Stimulated activated CD4-positive, alpha-beta T cell treated with anti-CD3 and anti-CD28 coated beads, Interleukin-1b, Interleukin-23, amount 100 ng/mL, for 4 hours (primary cell): ENCODE data around the gene CDH8.

Experiments
- DNase-seq, 2 donors: peaks; one replicate each; pipeline ENCODE4 v3.0.0-alpha.2; 2020; ENCODE audit warnings: low read depth in 2 of 2

CDH8 gene, protein sequence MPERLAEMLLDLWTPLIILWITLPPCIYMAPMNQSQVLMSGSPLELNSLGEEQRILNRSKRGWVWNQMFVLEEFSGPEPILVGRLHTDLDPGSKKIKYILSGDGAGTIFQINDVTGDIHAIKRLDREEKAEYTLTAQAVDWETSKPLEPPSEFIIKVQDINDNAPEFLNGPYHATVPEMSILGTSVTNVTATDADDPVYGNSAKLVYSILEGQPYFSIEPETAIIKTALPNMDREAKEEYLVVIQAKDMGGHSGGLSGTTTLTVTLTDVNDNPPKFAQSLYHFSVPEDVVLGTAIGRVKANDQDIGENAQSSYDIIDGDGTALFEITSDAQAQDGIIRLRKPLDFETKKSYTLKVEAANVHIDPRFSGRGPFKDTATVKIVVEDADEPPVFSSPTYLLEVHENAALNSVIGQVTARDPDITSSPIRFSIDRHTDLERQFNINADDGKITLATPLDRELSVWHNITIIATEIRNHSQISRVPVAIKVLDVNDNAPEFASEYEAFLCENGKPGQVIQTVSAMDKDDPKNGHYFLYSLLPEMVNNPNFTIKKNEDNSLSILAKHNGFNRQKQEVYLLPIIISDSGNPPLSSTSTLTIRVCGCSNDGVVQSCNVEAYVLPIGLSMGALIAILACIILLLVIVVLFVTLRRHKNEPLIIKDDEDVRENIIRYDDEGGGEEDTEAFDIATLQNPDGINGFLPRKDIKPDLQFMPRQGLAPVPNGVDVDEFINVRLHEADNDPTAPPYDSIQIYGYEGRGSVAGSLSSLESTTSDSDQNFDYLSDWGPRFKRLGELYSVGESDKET

DNA sequence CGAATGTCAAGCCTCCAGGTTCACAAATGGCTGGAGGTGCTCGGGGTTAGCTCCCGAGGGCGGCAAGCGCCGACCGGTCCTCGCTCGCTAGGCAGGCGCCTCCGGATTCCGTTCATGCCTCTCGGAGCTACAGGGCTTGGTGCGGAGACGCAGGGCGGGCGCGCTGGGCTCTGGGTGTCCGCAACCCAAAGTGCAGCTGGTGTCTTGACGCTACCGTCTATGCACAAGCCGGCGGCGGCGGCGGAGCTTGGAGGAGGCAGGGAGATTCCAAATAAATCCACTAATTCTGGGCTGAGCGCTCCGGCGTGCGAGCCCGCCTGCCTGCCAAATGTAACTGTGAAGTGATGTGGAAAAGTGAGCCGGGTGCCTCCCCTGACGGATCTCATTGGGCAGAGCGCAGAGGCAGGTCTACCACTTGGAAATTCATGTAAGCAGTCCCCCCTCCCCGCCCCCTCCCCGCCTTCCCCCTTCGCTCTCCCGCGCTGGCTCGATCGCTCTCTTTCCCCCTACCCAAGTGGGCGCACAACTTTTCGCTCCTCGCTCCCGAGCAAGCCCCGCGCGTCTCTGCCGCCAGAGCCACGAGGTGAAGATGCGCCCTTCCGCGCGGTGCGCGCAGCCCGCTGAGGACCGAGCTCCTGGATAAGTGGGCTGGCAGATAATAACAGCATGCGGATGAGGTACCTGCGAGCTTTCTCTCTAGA, at the start of gene CDH8:
TSS of gene CDH8 (minus strand) at position 338 of the 701 bp plus-strand sequence. CDS start 15,035 bp downstream, outside the sequence.
- no peak for DNase-seq

DNA sequence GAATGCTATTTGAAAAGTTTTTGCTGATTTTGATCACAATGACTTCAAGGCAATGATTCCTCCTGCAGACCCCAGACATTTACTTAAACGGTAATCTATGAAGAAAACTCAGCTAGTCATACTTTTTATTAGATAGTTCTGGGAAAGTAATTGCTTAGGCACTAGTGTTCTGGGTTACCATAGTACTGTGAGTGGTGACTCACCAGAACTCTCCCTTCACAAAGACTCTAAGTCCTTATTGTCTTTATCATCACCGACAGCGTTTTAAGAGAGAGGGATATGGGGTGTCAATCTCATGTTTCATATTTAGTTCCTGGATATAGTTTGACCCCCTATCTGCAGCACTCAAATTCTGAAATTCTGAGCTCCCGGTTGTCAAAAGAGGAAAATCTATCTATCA, 43.0 kb upstream of the CDH8 start:
- DNase-seq = no peak

DNA sequence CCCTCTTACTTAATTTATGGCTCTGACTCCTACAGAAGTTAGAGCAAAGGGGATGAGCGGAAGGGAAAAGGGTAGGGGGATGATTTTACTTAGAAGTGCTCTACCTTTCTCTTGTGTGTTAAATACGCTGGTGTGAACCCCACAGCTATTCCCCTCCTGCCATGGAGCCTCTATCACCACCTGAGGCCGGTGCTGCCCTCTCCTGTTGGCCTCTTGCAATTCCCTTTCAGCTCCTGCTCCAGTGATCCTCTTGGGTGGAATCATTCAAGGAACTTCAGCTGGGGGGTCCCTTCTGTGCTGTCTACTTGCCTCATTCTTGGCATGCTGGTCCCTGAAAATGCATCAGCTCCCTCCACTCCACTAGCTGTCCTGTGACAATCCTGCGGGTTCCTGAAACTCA, 41.8 kb upstream of the CDH8 start:
- DNase-seq = no peak

DNA sequence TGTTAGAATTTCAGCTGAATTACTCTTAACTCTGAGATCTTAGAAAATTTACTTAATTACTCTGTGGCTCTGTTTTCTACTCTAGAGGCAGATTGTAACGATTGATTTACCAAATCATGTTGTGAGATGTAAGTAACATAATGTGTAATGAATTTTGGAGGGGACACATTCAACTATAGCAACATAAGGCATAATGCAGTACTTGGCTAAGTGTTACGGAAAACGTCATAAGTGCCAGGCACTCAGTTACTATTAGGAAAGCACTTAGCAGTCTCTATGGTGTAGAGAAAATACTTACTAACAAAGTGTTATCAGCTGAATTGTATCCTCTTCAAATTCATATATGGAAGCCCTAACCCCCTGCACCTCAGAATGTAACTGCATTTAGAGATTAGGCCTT, 40.6 kb upstream of the CDH8 start:
- no peak for DNase-seq

DNA sequence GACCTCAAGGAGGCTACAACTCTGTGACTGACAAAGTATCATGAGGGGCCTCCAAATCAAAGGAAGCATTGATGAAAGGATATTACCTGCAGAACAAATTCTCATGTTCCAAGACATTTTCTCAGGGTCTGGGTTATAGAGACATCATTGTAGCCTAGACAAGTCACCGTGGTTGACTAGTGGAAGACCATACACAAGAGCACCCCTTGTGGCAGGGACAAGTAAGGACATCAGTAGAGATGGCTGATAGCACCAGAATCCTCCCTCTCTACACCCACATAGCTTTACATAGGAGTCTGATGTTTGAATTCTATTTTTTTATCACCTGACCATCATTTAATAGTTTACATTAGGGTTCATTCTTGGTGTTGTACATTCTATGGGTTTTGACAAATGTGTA, 32.5 kb upstream of the CDH8 start:
- DNase-seq = no peak

DNA sequence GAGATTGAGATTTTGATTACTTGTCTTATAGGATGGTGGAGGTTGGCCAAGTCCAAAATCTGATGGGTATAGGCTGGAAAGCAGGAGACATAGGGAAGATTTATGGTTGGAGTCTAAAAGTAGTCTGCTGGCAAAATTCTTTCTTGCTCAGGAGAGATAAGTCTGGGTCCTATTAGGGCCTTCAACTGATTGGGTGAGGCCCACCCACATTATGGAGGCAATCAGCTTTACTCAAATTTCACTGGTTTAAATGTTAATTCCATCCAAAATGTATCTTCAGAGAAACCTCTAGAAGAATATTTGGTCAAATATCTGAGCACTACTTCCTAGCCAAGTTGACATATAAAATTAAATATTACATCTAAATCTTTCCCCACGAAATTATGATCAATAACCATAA, 31.7 kb upstream of the CDH8 start:
- DNase-seq = no peak

DNA sequence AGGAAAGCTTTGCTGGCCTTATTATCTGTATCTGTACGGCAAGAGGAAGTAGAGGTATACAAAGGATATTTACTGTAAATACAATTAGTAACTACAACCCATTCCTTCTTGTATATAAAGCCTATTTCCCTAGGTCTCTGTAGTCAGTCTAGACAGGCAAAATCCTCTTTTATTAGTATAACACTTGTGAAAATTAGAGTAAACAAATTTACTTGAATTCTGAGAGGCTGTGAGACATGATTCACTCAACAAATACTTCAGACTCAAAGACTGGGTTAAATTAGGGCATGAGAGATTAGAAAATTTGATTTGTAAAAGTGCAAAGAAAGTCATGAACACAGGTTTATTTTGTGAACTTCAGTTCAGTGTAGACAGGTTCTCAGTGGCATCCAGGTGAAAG, 30.9 kb upstream of the CDH8 start:
- no peak for DNase-seq

DNA sequence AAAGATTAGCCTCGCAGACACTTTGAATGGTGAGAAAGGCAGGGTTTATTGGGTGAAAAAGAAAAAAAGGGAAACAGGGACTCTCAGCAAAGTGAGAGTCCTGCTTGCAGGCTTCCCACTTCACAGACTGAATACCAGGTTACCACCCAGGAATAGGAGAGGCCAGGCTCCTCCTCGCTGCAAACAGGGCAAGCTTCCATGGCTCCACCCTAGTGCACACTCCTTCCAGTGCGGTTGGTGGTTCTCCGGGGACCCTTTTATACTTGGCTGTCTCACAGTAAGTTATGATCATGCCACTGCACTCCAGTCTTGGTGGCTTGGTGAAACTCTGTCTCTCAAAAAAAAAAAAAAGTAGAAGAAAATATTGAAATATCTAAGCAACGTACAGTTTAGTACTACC, 30.5 kb upstream of the CDH8 start:
- no peak for DNase-seq

DNA sequence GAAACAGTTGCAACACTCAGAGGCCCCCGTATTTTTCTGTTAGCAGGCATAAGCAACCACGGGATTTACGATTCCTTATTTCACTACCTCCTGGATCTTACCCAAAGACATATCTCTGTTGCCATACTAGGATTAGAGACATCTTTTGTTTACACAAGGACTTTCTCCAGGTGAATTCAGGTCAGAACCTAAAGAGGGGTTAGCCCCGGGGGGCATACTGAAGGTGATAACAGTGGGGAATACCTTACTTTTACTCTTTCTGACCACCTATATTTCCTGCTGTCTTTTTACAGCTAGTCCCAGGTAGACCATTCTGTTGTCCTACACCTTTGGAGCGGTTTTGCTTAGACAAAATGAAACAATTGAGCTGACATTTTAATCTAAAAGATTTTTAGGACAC, 27.9 kb upstream of the CDH8 start:
- DNase-seq = no peak

DNA sequence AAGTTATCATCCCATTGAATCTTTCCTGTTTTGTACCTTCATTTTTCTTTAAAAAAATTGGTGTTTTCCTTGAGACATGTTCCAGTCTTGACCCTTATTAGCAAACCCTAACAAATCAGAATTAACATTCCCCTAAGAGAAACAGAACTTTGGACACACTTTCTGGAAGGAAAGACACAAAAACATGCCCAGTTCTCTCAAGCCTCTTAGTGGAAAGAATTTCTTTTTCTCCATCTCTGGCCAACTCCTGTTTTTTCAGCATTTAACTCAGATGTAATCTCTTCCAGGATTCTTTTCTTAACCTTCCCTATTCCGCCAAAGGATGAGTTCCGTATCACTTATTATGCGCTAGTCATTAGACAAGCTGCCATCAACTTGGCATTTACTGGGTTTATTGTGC, 23.9 kb upstream of the CDH8 start:
- DNase-seq = no peak

DNA sequence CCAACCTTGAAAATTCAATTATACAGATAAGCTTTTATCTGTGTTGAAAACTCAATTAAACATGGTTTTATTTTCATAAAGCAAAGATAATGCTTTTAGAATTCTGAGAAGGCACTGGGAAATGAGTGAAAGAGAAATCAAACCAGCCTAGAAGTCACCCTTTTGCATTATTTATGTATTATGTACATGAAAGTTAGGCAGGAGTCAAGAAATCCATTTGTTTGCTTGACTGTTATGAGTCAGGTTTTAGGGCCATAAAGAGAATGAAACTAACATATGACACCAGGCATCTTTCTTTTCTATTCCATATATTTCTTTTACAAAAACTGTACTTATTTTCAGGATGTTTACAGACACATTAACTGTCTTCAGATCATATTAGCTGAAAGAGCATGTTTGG, 23.3 kb upstream of the CDH8 start:
- DNase-seq = no peak

DNA sequence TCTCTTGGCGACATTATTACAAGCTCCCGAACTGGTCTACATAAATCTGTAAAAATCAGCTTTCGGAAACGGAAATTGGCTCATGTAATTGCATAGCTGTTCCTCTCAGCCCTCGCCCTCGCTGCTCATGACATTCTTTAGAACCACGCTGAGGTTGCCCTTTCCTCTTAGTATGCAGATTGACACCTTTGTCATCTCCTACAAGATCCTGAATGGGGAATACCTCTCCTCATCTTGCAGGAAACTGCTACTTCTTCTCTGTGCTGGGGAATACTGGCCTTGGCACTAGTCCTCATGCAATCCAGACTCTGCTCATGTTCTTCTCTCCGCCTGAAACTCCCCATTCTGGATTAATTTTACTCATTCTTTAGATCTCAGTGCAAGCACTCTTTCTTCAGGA, 22.2 kb upstream of the CDH8 start:
- no peak for DNase-seq

DNA sequence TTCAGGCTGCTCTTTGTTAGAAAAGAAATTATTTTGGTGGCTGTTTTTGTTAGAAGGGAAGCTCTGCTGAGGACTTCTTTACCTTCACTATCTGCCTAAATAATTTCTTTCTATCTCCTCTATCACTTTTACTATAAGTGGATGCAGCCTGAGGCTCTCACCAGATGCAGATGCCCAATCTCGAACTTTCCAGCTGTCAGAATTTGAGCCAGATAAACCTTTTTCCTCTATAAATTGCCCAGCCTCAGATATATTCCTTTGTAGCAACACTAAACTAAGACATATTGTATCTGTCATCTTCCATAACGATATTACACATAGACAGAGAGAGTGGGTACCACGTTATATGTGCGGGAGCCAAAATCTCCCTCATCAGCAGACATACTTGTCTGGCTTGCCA, 15.7 kb upstream of the CDH8 start:
- no peak for DNase-seq

DNA sequence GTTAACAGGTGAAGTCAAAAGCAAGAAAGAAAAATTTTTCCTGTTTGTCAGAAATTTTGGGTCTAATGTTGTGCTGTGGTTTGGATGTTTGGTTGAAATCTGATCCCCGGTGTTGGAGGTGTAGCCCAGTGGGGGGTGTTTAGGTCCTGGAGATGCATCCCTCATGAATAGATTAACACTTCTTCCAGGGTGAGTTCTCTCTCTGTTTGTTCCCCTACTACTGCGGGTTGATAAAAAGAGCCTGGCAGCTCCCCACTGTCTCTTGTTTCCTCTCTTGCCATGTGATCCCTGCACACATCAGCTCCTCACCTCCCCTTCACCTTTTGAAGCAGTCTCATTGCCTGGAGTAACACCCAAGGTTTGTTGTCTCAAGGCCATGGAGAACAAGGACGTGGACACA, 14.6 kb upstream of the CDH8 start:
- no peak for DNase-seq

DNA sequence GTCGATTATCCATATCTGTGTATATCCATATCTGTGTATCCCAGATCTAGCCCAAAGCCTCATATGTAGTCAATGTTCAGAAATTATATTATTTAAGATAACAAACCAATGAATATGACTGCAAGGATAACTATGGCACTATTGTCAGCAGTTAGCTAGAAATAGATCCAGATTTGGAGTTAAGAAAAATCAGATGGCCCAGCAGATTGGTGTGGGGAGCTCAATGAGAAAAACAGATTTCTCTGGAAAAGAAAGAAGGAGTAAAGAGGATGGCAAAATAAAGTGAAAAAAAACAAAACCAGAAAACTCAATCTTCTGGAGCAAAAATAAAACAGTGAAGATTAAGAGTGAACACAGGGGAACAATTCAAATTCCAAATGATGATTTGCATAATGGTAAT, 10.6 kb upstream of the CDH8 start:
- DNase-seq = no peak

DNA sequence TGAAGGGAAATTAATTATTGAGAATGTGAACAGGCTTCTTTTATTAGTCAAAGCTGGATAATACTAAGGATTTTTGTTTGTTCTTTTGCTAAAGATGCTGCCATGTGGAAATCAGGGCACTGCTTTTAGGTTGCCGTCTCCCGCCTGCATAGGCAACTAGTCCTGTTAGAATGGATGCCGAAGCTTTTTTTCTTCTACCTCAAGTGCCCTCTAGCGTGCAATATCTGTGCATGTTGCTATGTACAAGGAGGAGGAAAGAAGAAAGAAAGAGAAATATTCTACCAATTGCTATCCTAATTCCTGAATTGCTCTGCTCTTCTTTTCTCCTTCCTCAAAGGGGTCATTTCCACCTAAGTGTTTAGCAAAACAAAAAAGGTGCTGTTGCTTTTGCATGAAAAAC, 5.2 kb upstream of the CDH8 start:
- no peak for DNase-seq

DNA sequence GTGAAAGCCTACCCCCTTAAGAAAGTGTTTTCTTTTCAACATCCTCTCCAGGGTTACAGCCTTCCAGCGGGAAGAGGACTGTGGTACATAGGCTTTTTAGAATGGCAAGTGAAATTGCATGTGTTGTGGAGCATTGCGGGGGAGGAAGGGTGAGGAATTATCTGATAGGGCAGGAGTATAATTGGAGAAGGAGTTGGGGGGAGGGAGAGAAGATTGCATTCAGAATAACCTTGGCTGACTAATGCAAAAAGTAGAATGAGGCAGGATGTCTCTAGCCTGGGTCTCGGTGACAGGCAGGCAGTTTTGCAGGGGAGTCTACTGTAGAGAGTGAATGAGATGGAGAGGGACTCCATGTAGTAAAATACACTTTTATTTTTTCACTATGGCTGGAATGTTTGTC, 2.4 kb upstream of the CDH8 start:
- DNase-seq = no peak

DNA sequence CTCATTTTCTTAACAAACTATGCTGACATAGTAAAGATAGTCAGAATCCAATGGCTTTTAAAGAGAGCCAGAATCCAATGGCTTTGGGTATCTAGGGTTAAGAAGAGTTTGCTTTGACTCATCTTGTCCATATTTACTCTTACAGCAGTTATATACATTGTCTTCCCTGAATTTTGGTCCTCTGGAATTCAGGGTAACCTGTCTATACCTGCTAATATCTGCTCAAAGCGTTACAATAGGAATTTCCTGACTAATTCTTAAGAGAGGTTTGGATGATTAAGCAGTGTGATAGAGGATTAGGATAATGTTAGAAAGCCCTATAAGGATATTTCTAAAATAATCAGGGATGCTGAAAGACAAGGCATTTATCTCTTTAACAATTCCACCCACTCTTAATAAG, 2.0 kb upstream of the CDH8 start:
- DNase-seq = no peak

DNA sequence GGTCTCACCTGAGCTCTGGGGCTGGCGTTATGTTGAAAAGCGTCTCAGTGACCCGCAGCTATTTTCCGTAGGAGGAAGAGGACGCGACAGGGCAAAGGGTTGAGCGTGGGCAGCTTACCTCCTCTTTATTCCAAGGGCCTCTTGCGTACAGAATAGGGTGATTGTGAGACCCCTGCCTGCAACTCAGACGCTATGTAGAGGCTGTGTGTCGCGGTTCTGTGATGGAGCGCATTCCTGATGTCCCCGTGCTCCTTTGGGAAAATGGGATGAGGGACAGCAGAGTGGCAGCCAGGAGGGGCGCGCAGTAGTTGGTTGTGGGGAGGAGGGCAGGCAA, 531 bp upstream of the CDH8 start:
- no peak for DNase-seq

DNA sequence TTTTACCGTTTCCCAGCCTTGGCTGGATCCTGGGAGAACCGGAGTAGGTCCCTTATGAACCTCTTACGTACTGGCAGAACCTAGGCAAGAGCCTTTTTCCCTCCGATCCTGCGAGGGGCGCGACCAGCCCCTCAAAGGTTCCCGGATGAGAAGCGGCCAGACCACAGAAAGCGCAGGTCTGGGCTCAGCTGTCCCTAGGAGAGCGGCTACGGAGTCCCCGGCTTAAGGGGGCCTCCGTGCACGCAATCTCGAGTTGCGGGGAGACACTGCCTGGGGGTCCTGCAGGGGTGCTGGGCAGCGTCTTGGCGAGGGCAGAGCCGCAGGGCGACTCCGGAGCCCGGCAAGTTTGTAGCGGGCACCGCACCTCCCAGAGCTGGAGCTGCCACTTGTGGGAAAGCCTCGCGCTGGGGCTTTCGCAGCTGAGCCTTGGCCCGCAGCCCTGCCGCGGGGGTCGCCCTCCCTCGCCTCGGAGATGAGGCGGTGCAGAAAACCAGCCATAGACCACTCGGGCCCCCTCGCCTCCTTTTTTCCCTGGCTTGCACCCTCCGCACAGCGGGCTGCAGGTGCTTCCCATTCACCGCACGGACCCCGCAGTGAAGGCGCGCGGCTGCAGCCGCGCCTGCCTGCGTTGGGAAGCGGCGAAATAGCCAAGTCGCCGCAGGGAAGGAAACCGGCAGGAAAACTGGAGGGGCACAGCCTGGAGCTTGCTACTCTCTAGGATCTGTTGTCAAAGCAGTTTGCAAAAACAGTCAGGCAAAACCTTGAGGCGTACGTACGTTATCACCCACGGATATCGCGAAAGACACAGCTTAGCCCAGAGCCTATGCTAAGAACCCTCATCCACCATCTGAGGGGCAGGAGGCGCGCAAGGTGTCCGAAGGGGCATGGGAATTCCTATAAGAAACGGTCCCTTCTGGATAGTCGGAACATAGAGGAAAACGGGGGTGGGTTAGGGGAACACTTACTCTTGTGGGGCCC, 834 bp downstream of the CDH8 start:
- no peak for DNase-seq

DNA sequence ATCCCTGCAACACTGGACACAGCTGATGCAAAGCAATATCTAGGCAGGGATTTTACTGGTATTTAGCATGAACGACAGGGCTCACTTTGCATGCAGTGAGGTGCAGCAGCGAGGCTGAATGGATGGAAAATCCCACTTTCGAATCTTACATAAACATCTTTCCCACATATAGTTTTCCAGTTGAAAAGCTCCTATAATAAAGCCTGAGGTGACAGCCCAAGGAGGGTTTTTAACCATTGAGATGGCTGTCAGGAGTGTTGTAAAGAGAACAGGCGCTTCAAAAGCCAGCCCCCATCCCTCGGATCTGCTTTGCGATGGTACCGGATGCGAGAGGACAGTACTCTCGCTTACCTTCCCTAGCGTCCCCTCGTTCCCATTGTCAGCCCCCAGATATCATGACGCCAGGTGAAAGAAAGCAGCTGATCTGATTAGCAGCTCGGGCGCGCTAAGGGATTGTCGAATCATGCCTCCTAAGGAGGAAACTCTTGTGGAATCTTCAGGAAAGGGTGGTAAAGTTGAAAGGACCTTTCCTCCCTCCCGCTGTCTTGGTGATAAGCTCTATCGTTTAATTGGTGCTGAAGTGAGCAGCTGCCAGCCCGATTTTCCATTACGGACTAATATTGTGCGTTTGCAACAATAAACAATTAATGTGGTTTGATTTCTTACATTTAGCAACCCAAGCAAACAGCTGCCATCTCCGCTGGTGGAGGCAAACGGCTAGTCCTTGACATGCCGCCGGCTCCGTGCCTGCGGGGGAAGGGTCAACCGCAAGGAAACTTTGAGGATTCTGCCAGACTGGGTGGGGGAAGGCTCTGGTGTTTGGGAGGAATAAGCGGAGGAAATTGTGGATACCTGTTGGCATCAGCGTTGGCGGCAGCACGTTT, 1.8 kb downstream of the CDH8 start:
- no peak for DNase-seq
